ENCODE measurements around the gene ORAI3. TPM values are rescaled to one million over a fixed set of nuclear protein-coding genes. Genes with fewer than 3 reads are reported as not detected.

ORAI3 gene
- total and polyA plus RNA-seq, 4 donors = 10.4 to 28.0 (median 14.7) TPM

- H3K27ac ChIP-seq (ENCODE audit: low read depth, low read length) = no peak overlapping the region
- no peak for DNase-seq (ENCODE audit: low read depth in 4 of 6, low spot score in 6 of 6)
- no peaks in the 10 kb centered on the region for H3K27me3 ChIP-seq (ENCODE audit: control insufficient read depth, insufficient read depth, low read length)
- 74% methylated on average over 4 of the region's 4 CpGs for WGBS (ENCODE audit: insufficient coverage)
- no peaks in the 10 kb centered on the region for H3K9me3 ChIP-seq (ENCODE audit: control insufficient read depth, insufficient read depth, low read length)
- H3K4me3 ChIP-seq (ENCODE audit: low read depth, low read length) = no peak overlapping the region
- H3K36me3 ChIP-seq (ENCODE audit: control insufficient read depth, insufficient read depth, low read length) = peaks cover 5% of the 10 kb centered on the region
- peaks cover 19% of the 10 kb centered on the region for H3K4me1 ChIP-seq (ENCODE audit: control insufficient read depth, insufficient read depth, low read length)
Measured at GRCh38 chr16:30907064-30907463, 41.8 kb upstream of the ORAI3 start.

- no peak for DNase-seq (ENCODE audit: low read depth in 4 of 6, low spot score in 6 of 6)
- peaks cover 2% of the 10 kb centered on the region for H3K36me3 ChIP-seq (ENCODE audit: control insufficient read depth, insufficient read depth, low read length)
- H3K4me1 ChIP-seq (ENCODE audit: control insufficient read depth, insufficient read depth, low read length) = no peaks in the 10 kb centered on the region
- no peaks in the 10 kb centered on the region for H3K9me3 ChIP-seq (ENCODE audit: control insufficient read depth, insufficient read depth, low read length)
- H3K27me3 ChIP-seq (ENCODE audit: control insufficient read depth, insufficient read depth, low read length) = no peaks in the 10 kb centered on the region
- H3K4me3 ChIP-seq (ENCODE audit: low read depth, low read length) = no peak overlapping the region
- 54% methylated on average over 9 of the region's 18 CpGs for WGBS (ENCODE audit: insufficient coverage)
- no peak overlapping the region for H3K27ac ChIP-seq (ENCODE audit: low read depth, low read length)
Measured at GRCh38 chr16:30910427-30911029, 38.3 kb upstream of the ORAI3 start.

GRCh38 chr16:30912794-30913412 is 36.0 kb upstream of the ORAI3 start:
- DNase-seq (ENCODE audit: low read depth in 4 of 6, low spot score in 6 of 6) = no peak
- WGBS (ENCODE audit: insufficient coverage) = 86% methylated on average over 6 of the region's 6 CpGs
- no peak overlapping the region for H3K27ac ChIP-seq (ENCODE audit: low read depth, low read length)
- no peaks in the 10 kb centered on the region for H3K36me3 ChIP-seq (ENCODE audit: control insufficient read depth, insufficient read depth, low read length)
- H3K4me1 ChIP-seq (ENCODE audit: control insufficient read depth, insufficient read depth, low read length) = no peaks in the 10 kb centered on the region
- no peaks in the 10 kb centered on the region for H3K9me3 ChIP-seq (ENCODE audit: control insufficient read depth, insufficient read depth, low read length)
- H3K27me3 ChIP-seq (ENCODE audit: control insufficient read depth, insufficient read depth, low read length) = no peaks in the 10 kb centered on the region
- H3K4me3 ChIP-seq (ENCODE audit: low read depth, low read length) = no peak overlapping the region

GRCh38 chr16:30914830-30915229 is 34.0 kb upstream of the ORAI3 start:
- Histone ChIP-seq H3K4me1 (ENCODE audit: control insufficient read depth, insufficient read depth, low read length) (no peaks in the 10 kb centered on the region), H3K4me3 (ENCODE audit: low read depth, low read length) (no peak overlapping the region)

GRCh38 chr16:30918614-30919013 is 30.3 kb upstream of the ORAI3 start:
- no peak overlapping the region for H3K27ac ChIP-seq (ENCODE audit: low read depth, low read length)
- H3K9me3 ChIP-seq (ENCODE audit: control insufficient read depth, insufficient read depth, low read length) = no peaks in the 10 kb centered on the region
- H3K36me3 ChIP-seq (ENCODE audit: control insufficient read depth, insufficient read depth, low read length) = no peaks in the 10 kb centered on the region
- no peak for DNase-seq (ENCODE audit: low read depth in 4 of 6, low spot score in 6 of 6)
- H3K4me1 ChIP-seq (ENCODE audit: control insufficient read depth, insufficient read depth, low read length) = peaks cover 14% of the 10 kb centered on the region
- H3K4me3 ChIP-seq (ENCODE audit: low read depth, low read length) = no peak overlapping the region
- H3K27me3 ChIP-seq (ENCODE audit: control insufficient read depth, insufficient read depth, low read length) = no peaks in the 10 kb centered on the region
- WGBS (ENCODE audit: insufficient coverage) = 75% methylated on average over 1 of the region's 1 CpG

More at GRCh38 chr16:30914830-30915229, 34.0 kb upstream of the ORAI3 start:
- DNase-seq (ENCODE audit: low read depth in 4 of 6, low spot score in 6 of 6) = no peak
- Histone ChIP-seq H3K9me3 (ENCODE audit: control insufficient read depth, insufficient read depth, low read length) (no peaks in the 10 kb centered on the region), H3K27ac (ENCODE audit: low read depth, low read length) (no peak overlapping the region), H3K27me3 (ENCODE audit: control insufficient read depth, insufficient read depth, low read length) (no peaks in the 10 kb centered on the region), H3K36me3 (ENCODE audit: control insufficient read depth, insufficient read depth, low read length) (no peaks in the 10 kb centered on the region)
- WGBS (ENCODE audit: insufficient coverage) = 85% methylated on average over 3 of the region's 3 CpGs

GRCh38 chr16:30920891-30921290 is 28.0 kb upstream of the ORAI3 start:
- H3K4me3 ChIP-seq (ENCODE audit: low read depth, low read length) = no peak overlapping the region
- H3K9me3 ChIP-seq (ENCODE audit: control insufficient read depth, insufficient read depth, low read length) = no peaks in the 10 kb centered on the region
- no peak for DNase-seq (ENCODE audit: low read depth in 4 of 6, low spot score in 6 of 6)
- peaks cover 7% of the 10 kb centered on the region for H3K36me3 ChIP-seq (ENCODE audit: control insufficient read depth, insufficient read depth, low read length)
- no peaks in the 10 kb centered on the region for H3K27me3 ChIP-seq (ENCODE audit: control insufficient read depth, insufficient read depth, low read length)
- H3K4me1 ChIP-seq (ENCODE audit: control insufficient read depth, insufficient read depth, low read length) = peaks cover 28% of the 10 kb centered on the region
- WGBS (ENCODE audit: insufficient coverage) = no CpG with 5 or more reads among the region's 2 CpGs
- no peak overlapping the region for H3K27ac ChIP-seq (ENCODE audit: low read depth, low read length)

- Histone ChIP-seq H3K9me3 (ENCODE audit: control insufficient read depth, insufficient read depth, low read length) (no peaks in the 10 kb centered on the region), H3K4me3 (ENCODE audit: low read depth, low read length) (peak overlapping the region; percentile 83), H3K36me3 (ENCODE audit: control insufficient read depth, insufficient read depth, low read length) (peaks cover 13% of the 10 kb centered on the region), H3K4me1 (ENCODE audit: control insufficient read depth, insufficient read depth, low read length) (peaks cover 32% of the 10 kb centered on the region), H3K27me3 (ENCODE audit: control insufficient read depth, insufficient read depth, low read length) (no peaks in the 10 kb centered on the region), H3K27ac (ENCODE audit: low read depth, low read length) (peak overlapping the region; percentile 98)
- WGBS (ENCODE audit: insufficient coverage) = 2% methylated on average over 4 of the region's 6 CpGs
- DNase-seq (ENCODE audit: low read depth in 4 of 6, low spot score in 6 of 6) = no peak
Measured at GRCh38 chr16:30921459-30921747, 27.5 kb upstream of the ORAI3 start.

GRCh38 chr16:30921748-30922419 is 27.0 kb upstream of the ORAI3 start:
- peaks cover 17% of the 10 kb centered on the region for H3K36me3 ChIP-seq (ENCODE audit: control insufficient read depth, insufficient read depth, low read length)
- peaks cover 35% of the 10 kb centered on the region for H3K4me1 ChIP-seq (ENCODE audit: control insufficient read depth, insufficient read depth, low read length)
- no peaks in the 10 kb centered on the region for H3K27me3 ChIP-seq (ENCODE audit: control insufficient read depth, insufficient read depth, low read length)
- peak overlapping the region; percentile 83 for H3K4me3 ChIP-seq (ENCODE audit: low read depth, low read length)
- 0% methylated on average over 35 of the region's 37 CpGs for WGBS (ENCODE audit: insufficient coverage)
- peak overlapping the region; percentile 98 for H3K27ac ChIP-seq (ENCODE audit: low read depth, low read length)
- no peaks in the 10 kb centered on the region for H3K9me3 ChIP-seq (ENCODE audit: control insufficient read depth, insufficient read depth, low read length)
- peak; percentile 87 to 98 (median 92) for DNase-seq (ENCODE audit: low read depth in 4 of 6, low spot score in 6 of 6)

- peak overlapping the region; percentile 83 for H3K4me3 ChIP-seq (ENCODE audit: low read depth, low read length)
- peak overlapping the region; percentile 99 for H3K27ac ChIP-seq (ENCODE audit: low read depth, low read length)
- H3K9me3 ChIP-seq (ENCODE audit: control insufficient read depth, insufficient read depth, low read length) = no peaks in the 10 kb centered on the region
- H3K27me3 ChIP-seq (ENCODE audit: control insufficient read depth, insufficient read depth, low read length) = no peaks in the 10 kb centered on the region
- peak; percentile 99 to 100 (median 99) for DNase-seq (ENCODE audit: low read depth in 4 of 6, low spot score in 6 of 6)
- peaks cover 41% of the 10 kb centered on the region for H3K4me1 ChIP-seq (ENCODE audit: control insufficient read depth, insufficient read depth, low read length)
- H3K36me3 ChIP-seq (ENCODE audit: control insufficient read depth, insufficient read depth, low read length) = peaks cover 23% of the 10 kb centered on the region
- WGBS (ENCODE audit: insufficient coverage) = 0% methylated on average over 29 of the region's 42 CpGs
Measured at GRCh38 chr16:30922420-30922959, 26.4 kb upstream of the ORAI3 start.
